Measurements from ENCODE around the gene CHD9NB. TPM values are rescaled to one million over a fixed set of nuclear protein-coding genes. Genes with fewer than 3 reads are reported as not detected.

CHD9NB gene
- total RNA-seq, 1 experiment from 2014 or later, result 0.64 TPM

DNA sequence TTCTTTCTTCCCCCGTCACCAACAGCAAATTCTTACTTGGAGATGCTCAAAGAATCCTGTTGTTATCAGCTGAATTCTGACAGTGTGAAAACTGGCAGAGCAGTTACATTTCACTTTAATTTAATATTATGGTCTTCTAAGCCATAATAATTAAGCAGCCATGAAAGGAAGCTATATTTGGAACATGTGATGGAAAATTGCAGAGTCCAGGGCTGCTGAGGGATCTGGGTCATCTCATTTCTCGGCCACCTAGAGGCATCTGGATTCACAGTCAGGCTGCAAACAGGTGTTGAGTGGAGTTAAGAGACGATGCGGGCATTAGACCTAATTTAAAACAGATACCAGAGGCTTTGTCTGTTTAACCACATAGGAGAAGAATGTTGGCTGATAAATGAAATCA lies 38.4 kb downstream of the CHD9NB start:
- in situ Hi-C loops (cut with HindIII; ENCODE audit: low pct_unique_long_range_greater_than_20kb, low sequenced_read_pairs), result no loop called here
- BruUV-seq (replicated peaks), result no TSS peak
- CTCF ChIA-PET, result no interaction called here
- DNase-seq (ENCODE audit: low read depth, low spot score) (no peak), ATAC-seq (no peak)
- no peak overlapping the region for H3K27ac ChIP-seq (ENCODE audit: low read length)
- H3K36me3 ChIP-seq (ENCODE audit: control insufficient read depth, insufficient read depth, low read length), result no peaks in the 10 kb centered on the region
- POLR2A ChIA-PET, result no interaction called here
- H3K4me1 ChIP-seq (ENCODE audit: control insufficient read depth, insufficient read depth, low read length), result no peaks in the 10 kb centered on the region
- intact Hi-C loops (cut with micrococcal nuclease; ENCODE audit: unreplicated experiment), result no loop called here
- no peaks in the 10 kb centered on the region for H3K9me3 ChIP-seq (ENCODE audit: control insufficient read depth, insufficient read depth, low read depth, low read length)
- TF ChIP-seq, protein P1, sequence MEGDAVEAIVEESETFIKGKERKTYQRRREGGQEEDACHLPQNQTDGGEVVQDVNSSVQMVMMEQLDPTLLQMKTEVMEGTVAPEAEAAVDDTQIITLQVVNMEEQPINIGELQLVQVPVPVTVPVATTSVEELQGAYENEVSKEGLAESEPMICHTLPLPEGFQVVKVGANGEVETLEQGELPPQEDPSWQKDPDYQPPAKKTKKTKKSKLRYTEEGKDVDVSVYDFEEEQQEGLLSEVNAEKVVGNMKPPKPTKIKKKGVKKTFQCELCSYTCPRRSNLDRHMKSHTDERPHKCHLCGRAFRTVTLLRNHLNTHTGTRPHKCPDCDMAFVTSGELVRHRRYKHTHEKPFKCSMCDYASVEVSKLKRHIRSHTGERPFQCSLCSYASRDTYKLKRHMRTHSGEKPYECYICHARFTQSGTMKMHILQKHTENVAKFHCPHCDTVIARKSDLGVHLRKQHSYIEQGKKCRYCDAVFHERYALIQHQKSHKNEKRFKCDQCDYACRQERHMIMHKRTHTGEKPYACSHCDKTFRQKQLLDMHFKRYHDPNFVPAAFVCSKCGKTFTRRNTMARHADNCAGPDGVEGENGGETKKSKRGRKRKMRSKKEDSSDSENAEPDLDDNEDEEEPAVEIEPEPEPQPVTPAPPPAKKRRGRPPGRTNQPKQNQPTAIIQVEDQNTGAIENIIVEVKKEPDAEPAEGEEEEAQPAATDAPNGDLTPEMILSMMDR (IDR thresholded peaks at IDR 0.05), result no peak
- TF ChIP-seq POLR2AphosphoS5 (IDR thresholded peaks at IDR 0.05; ENCODE audit: low read depth, low read length) (no peak), SIN3A (IDR thresholded peaks at IDR 0.05; ENCODE audit: borderline replicate concordance, insufficient read depth, low read depth, low read length) (no peak), TCF7L2 (IDR thresholded peaks at IDR 0.05; ENCODE audit: low read depth, low read length) (no peak)
- TF ChIP-seq, protein P2, sequence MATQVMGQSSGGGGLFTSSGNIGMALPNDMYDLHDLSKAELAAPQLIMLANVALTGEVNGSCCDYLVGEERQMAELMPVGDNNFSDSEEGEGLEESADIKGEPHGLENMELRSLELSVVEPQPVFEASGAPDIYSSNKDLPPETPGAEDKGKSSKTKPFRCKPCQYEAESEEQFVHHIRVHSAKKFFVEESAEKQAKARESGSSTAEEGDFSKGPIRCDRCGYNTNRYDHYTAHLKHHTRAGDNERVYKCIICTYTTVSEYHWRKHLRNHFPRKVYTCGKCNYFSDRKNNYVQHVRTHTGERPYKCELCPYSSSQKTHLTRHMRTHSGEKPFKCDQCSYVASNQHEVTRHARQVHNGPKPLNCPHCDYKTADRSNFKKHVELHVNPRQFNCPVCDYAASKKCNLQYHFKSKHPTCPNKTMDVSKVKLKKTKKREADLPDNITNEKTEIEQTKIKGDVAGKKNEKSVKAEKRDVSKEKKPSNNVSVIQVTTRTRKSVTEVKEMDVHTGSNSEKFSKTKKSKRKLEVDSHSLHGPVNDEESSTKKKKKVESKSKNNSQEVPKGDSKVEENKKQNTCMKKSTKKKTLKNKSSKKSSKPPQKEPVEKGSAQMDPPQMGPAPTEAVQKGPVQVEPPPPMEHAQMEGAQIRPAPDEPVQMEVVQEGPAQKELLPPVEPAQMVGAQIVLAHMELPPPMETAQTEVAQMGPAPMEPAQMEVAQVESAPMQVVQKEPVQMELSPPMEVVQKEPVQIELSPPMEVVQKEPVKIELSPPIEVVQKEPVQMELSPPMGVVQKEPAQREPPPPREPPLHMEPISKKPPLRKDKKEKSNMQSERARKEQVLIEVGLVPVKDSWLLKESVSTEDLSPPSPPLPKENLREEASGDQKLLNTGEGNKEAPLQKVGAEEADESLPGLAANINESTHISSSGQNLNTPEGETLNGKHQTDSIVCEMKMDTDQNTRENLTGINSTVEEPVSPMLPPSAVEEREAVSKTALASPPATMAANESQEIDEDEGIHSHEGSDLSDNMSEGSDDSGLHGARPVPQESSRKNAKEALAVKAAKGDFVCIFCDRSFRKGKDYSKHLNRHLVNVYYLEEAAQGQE (IDR thresholded peaks at IDR 0.05; ENCODE audit: insufficient read depth in 1 of 2, low read depth in 2 of 2, low read length in 1 of 2), result no peak
- H3K4me3 ChIP-seq (ENCODE audit: low read depth in 2 of 2, low read length in 2 of 2), result no peak overlapping the region
- no peaks in the 10 kb centered on the region for H3K27me3 ChIP-seq (ENCODE audit: control insufficient read depth, insufficient read depth, low read length)

DNA sequence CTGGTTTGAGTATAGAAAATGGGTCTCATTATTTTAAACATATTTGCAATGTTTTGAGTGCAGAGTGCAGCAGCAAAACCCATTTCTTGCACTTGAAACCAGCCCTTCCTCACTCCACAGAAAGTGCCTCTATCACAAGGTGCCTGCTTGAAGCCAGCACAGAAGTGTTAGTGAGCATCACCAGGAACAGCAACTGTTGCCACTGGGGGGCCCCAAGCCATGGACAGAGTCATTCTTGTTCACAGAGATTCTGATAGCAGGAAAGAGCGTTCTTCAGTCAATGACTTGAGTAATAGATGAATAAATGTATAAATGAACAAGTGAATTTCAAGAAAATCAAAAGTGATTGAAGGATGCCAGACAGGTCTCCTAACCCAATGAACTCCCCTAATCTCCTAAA lies 45.6 kb downstream of the CHD9NB start:
- H3K36me3 ChIP-seq (ENCODE audit: control insufficient read depth, insufficient read depth, low read length), result no peaks in the 10 kb centered on the region
- DNase-seq (ENCODE audit: low read depth, low spot score) (no peak), ATAC-seq (no peak)
- no peak overlapping the region for H3K4me3 ChIP-seq (ENCODE audit: low read depth in 2 of 2, low read length in 2 of 2)
- CTCF ChIA-PET, result no interaction called here
- in situ Hi-C loops (cut with HindIII; ENCODE audit: low pct_unique_long_range_greater_than_20kb, low sequenced_read_pairs), result no loop called here
- no peaks in the 10 kb centered on the region for H3K4me1 ChIP-seq (ENCODE audit: control insufficient read depth, insufficient read depth, low read length)
- intact Hi-C loops (cut with micrococcal nuclease; ENCODE audit: unreplicated experiment), result no loop called here
- POLR2A ChIA-PET, result no interaction called here
- no peaks in the 10 kb centered on the region for H3K27me3 ChIP-seq (ENCODE audit: control insufficient read depth, insufficient read depth, low read length)
- no peak overlapping the region for H3K27ac ChIP-seq (ENCODE audit: low read length)
- no TSS peak for BruUV-seq (replicated peaks)
- TF ChIP-seq SIN3A (IDR thresholded peaks at IDR 0.05; ENCODE audit: borderline replicate concordance, insufficient read depth, low read depth, low read length) (no peak), TCF7L2 (IDR thresholded peaks at IDR 0.05; ENCODE audit: low read depth, low read length) (no peak), POLR2AphosphoS5 (IDR thresholded peaks at IDR 0.05; ENCODE audit: low read depth, low read length) (no peak)
- TF ChIP-seq, protein P1 (IDR thresholded peaks at IDR 0.05), result no peak
- TF ChIP-seq, protein P2 (IDR thresholded peaks at IDR 0.05; ENCODE audit: insufficient read depth in 1 of 2, low read depth in 2 of 2, low read length in 1 of 2), result no peak
- H3K9me3 ChIP-seq (ENCODE audit: control insufficient read depth, insufficient read depth, low read depth, low read length), result no peaks in the 10 kb centered on the region
